Heart left ventricle (tissue), 13 donors: Measurements from ENCODE around the gene REEP3.

Experiments
- POLR2A ChIP-seq, 2 donors: fragments of 450-650 bp; IDR thresholded peaks; one replicate each; pipeline ENCODE4 v1.6.1; 2017; ENCODE audit warnings: antibody characterized with exemption in 2 of 2, mild to moderate bottlenecking in 2 of 2, moderate library complexity in 2 of 2
- TF ChIP-seq, protein P1 (sequence below), 12 donors: fragments of 200-600 bp; sonication (generic) in 4 of 12; IDR thresholded peaks; one replicate each; pipeline versions ENCODE4 v1.5.0 to v1.8.0; 2018 to 2022; ENCODE audit warnings: antibody characterized with exemption in 12 of 12, mild to moderate bottlenecking in 5 of 12
- donor health status: ischemic (EF 13 %, LVEDD 7.1; RV severe dilation, severe dysfunction).
- donor health status: DM: no; HTN: yes; CAD: no.
- donor health status: DM: no; HTN: no; CAD: no.
- donor health status: ischemic (EF 25% LVEDD 6.9; RV normal size, moderate dysfunction).
- donor health status: ischemic (EF 25% LVEDD 5.7; RV mildly dilated, moderate dysfunction).
- donor health status: ischemic (EF 35%, LVEDD 5.7; RV mildly dilated, moderate dysfunction).
- donor health status: nonischemic (EF 11% LVEDD 7.7; RV severe dilation, severe dysfunction).
- donor health status: DM: yes; HTN: yes; CAD: no.
- donor health status: PGD.
- donor health status: ischemic (EF 29% LVEDD 5.4; RV normal size, mild dysfunction).
- donor health status: nonischemic (EF 23%, LVEDD 6.1; RV moderate dilation, normal function).

DNA sequence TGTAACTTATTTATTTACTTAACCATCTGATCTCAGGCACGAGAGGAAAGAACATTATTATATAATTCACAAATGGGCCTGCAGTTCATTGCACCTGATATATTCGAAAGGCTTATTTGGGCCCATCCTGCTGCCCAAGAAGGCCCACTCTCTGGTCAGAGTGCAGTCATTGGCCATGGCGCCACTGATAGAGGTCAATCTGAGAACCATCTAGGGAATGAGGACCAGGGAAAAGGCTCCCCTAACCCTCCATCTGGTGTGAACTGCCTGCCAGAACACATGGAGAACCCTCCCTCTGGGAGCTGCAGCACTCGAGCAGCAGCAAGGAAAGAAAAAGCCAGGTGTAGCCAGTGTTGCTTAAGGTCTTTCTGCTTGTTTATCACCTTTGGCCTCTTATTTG, 136.6 kb downstream of the REEP3 start:
- TF ChIP-seq, protein P1, sequence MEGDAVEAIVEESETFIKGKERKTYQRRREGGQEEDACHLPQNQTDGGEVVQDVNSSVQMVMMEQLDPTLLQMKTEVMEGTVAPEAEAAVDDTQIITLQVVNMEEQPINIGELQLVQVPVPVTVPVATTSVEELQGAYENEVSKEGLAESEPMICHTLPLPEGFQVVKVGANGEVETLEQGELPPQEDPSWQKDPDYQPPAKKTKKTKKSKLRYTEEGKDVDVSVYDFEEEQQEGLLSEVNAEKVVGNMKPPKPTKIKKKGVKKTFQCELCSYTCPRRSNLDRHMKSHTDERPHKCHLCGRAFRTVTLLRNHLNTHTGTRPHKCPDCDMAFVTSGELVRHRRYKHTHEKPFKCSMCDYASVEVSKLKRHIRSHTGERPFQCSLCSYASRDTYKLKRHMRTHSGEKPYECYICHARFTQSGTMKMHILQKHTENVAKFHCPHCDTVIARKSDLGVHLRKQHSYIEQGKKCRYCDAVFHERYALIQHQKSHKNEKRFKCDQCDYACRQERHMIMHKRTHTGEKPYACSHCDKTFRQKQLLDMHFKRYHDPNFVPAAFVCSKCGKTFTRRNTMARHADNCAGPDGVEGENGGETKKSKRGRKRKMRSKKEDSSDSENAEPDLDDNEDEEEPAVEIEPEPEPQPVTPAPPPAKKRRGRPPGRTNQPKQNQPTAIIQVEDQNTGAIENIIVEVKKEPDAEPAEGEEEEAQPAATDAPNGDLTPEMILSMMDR (IDR thresholded peaks at IDR 0.05), result no peak
- TF ChIP-seq POLR2A (IDR thresholded peaks at IDR 0.05), result no peak
